Kidney capillary endothelial cell (primary cell): ENCODE data around the gene CCNI2.

ENCODE experiments used
- DNase-seq: peaks from one replicate; pipeline ENCODE4 v3.0.0-alpha.2; 2018; ENCODE audit warnings: low spot score

The CCNI2 gene

GRCh38 chr5:132765311-132766019 is 18.2 kb downstream of the CCNI2 start:
- no peak for DNase-seq

GRCh38 chr5:132766020-132766805 is 19.0 kb downstream of the CCNI2 start:
- DNase-seq = no peak

GRCh38 chr5:132766806-132767055 is 19.5 kb downstream of the CCNI2 start:
- no peak for DNase-seq

- DNase-seq = no peak
These were observed 19.9 kb downstream of the CCNI2 start for GRCh38 chr5:132767150-132767549.

- DNase-seq = no peak
These were observed 21.3 kb downstream of the CCNI2 start for GRCh38 chr5:132768485-132768868.

GRCh38 chr5:132770476-132771159 is 23.4 kb downstream of the CCNI2 start:
- no peak for DNase-seq

GRCh38 chr5:132771503-132771998 is 24.3 kb downstream of the CCNI2 start:
- no peak for DNase-seq

GRCh38 chr5:132772291-132773070 is 25.3 kb downstream of the CCNI2 start:
- no peak for DNase-seq

- no peak for DNase-seq
These were observed 25.9 kb downstream of the CCNI2 start for GRCh38 chr5:132773114-132773513.

- DNase-seq = no peak
These were observed 26.6 kb downstream of the CCNI2 start for GRCh38 chr5:132773601-132774355.

GRCh38 chr5:132774406-132774805 is 27.2 kb downstream of the CCNI2 start:
- no peak for DNase-seq

- no peak for DNase-seq
These were observed 27.7 kb downstream of the CCNI2 start for GRCh38 chr5:132774896-132775295.

- DNase-seq = no peak
These were observed 28.3 kb downstream of the CCNI2 start for GRCh38 chr5:132775476-132775961.

- no peak for DNase-seq
These were observed 29.1 kb downstream of the CCNI2 start for GRCh38 chr5:132776131-132776937.

- DNase-seq = no peak
These were observed 29.6 kb downstream of the CCNI2 start for GRCh38 chr5:132776938-132777208.

GRCh38 chr5:132777209-132778069 is 30.2 kb downstream of the CCNI2 start, which contains the start of gene SEPTIN8:
Gene SEPTIN8 (minus strand): TSS chr5:132777239. CDS start chr5:132777137, 102 bp downstream.
- DNase-seq = no peak

- DNase-seq = no peak
These were observed 30.9 kb downstream of the CCNI2 start for GRCh38 chr5:132778129-132778528.

GRCh38 chr5:132778856-132779255 is 31.6 kb downstream of the CCNI2 start:
- no peak for DNase-seq

- no peak for DNase-seq
These were observed 32.7 kb downstream of the CCNI2 start for GRCh38 chr5:132779961-132780360.

GRCh38 chr5:132780577-132780976 is 33.4 kb downstream of the CCNI2 start:
- no peak for DNase-seq
